ENCODE data around the gene F2R. TPM values are rescaled to one million over a fixed set of nuclear protein-coding genes. Genes with fewer than 3 reads are reported as not detected.

Gene F2R
- total RNA-seq, 1 donor: 117 TPM

DNA sequence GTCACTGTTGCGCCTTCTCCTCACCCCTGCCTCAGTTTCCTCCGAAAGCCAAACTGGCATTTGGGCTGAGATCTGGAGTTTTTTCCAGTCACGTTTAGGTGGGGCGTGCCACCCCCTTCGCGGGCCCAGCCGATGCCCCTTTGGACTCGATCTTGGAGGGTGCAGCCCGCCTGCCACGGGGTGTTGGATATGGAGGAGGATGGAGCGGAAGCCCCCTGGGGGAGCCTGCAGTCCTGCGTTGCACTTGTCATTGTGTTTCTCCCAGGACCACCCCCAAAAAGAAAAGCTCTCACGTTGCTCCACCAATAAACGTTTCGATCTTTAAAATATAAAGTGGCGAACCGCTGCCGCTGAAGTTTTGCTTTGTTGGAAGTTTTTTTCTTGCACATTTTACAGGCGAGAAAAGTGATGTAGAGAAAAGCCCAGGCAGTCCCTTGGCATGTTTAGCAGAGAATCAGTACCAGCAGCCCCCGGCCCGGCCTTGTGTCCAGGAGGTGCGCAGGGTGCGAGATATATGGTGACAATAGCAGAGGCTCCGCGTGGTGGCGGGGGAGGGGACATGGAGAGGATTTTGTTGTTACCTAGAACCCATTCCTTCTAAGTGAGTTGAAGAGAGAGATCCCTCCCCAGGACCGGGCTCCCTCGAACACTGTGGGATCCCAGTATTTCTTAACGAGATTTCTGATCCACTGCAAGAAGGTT lies 681 bp downstream of the F2R start:
- H3K4me3 ChIP-seq (ENCODE audit: low read depth, low read length): peak overlapping the region; percentile 95
- TF ChIP-seq, protein P1, sequence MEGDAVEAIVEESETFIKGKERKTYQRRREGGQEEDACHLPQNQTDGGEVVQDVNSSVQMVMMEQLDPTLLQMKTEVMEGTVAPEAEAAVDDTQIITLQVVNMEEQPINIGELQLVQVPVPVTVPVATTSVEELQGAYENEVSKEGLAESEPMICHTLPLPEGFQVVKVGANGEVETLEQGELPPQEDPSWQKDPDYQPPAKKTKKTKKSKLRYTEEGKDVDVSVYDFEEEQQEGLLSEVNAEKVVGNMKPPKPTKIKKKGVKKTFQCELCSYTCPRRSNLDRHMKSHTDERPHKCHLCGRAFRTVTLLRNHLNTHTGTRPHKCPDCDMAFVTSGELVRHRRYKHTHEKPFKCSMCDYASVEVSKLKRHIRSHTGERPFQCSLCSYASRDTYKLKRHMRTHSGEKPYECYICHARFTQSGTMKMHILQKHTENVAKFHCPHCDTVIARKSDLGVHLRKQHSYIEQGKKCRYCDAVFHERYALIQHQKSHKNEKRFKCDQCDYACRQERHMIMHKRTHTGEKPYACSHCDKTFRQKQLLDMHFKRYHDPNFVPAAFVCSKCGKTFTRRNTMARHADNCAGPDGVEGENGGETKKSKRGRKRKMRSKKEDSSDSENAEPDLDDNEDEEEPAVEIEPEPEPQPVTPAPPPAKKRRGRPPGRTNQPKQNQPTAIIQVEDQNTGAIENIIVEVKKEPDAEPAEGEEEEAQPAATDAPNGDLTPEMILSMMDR (IDR thresholded peaks at IDR 0.05; ENCODE audit: insufficient read depth, low read depth, low read length): no peak
- no peak for DNase-seq (ENCODE audit: low read depth)

DNA sequence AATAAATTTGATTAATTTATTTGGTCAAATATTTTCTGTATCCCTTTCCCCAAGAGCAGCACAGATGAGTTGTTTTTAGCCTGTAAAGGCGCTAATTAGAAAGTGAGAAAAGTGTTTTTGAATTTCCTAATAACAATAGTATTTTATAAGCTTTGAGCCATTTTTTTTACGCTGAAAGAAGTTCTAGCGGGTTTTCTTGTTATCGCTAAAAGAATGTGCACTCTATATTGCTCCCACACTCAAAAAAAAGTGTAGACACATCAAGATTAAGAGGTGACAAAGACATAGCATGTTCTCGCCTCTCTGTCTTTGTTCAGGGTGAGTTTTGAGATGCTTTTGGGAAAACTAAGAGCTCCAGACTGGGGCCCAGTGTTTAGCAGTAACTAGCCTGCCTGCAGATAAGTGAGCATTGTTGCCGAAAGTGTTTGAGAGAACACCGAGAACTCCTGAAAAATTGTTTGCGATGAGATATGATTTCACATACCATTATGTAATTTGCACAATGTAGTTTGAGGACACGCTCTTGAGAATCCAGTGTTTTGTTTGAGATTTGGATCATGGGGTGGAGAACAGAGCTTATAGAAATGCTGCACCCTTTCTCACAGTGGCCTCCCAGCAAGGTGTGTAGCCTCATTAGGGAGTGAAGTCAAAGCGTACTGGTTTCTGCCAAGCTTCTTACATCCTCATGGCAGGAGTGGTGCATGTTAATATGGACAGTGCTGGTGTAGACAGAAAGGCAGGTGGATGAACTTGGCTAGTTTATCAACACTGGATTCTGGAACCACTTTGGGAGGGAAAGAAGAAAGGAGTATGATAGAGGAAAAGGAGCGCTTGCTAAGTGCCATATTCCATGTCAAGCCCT lies 1.5 kb downstream of the F2R start:
- no peak for DNase-seq (ENCODE audit: low read depth)
- TF ChIP-seq, protein P1 (IDR thresholded peaks at IDR 0.05; ENCODE audit: insufficient read depth, low read depth, low read length): no peak
- H3K4me3 ChIP-seq (ENCODE audit: low read depth, low read length): peak overlapping the region; percentile 95

DNA sequence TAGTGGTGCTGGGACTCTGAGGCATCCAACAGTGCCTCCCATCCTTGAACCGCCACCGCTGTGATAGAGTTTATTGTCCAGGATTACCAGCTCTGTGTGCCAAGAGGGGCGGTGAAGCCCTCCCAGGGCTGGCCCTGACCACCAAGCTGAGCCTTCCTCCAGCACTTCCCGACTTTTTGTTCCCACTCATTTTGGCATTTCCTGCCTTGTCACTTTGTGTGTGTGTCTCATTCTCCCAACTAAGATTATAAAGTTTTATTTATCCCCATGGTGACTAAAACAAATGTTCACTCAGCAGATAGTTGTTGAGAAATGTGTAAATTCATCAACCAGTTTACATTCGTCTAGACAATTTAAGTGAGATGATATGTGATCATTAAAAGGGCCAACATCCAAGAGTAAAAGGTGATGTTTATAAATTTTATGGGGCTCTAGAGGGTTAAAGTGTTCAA lies 2.5 kb downstream of the F2R start:
- TF ChIP-seq, protein P1 (IDR thresholded peaks at IDR 0.05; ENCODE audit: insufficient read depth, low read depth, low read length): no peak
- peak overlapping the region; percentile 95 for H3K4me3 ChIP-seq (ENCODE audit: low read depth, low read length)
- peak; percentile 30 for DNase-seq (ENCODE audit: low read depth)

DNA sequence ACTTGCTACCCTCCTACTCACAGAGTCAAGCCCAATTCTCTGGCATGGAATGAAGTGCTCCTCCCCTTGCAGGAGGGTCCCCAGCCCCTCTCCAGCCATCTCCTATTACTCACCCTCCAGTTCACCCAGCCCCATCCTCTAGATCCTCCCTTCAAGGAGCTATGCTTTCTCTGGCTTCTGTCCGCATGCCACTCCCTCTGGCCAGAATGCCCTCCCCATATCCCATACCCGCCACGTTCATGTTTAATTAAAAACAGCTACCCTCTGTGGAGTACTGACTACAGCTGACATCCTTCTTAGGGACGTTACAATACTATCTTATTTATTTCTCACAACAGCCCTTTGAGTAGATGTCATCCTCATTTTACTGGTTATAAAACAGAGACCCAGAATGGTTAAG lies 3.0 kb downstream of the F2R start:
- TF ChIP-seq, protein P1 (IDR thresholded peaks at IDR 0.05; ENCODE audit: insufficient read depth, low read depth, low read length): no peak
- peak overlapping the region; percentile 7 for H3K4me3 ChIP-seq (ENCODE audit: low read depth, low read length)
- no peak for DNase-seq (ENCODE audit: low read depth)

DNA sequence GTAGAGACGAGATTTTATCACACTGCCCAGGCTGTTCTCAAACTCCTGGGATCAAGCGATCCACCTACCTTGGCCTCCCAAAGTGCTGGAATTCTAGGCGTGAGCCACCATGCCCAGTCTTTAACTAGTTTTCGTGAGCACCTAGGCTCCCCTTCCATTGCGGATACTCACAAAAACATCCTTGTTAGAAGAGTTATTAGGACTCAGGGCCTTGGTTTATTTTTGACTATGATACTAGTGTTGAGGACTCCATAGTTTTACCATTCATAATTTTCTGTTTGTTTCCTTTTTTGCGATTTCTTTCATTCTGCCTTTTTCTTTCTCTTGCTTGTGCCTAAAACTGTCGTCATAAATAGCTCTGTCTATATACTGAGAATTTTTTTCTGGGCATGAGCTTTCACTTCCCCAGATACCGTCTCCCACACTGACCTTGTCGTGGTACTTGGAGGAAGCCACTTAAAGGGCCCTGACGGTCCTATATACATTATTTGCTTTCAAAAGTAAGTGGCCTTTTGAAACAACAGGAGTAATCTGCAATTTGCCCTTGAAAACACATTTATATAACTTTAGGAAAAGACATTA lies 5.2 kb downstream of the F2R start:
- no peak for DNase-seq (ENCODE audit: low read depth)
- H3K4me3 ChIP-seq (ENCODE audit: low read depth, low read length): no peak overlapping the region
- TF ChIP-seq, protein P1 (IDR thresholded peaks at IDR 0.05; ENCODE audit: insufficient read depth, low read depth, low read length): no peak

DNA sequence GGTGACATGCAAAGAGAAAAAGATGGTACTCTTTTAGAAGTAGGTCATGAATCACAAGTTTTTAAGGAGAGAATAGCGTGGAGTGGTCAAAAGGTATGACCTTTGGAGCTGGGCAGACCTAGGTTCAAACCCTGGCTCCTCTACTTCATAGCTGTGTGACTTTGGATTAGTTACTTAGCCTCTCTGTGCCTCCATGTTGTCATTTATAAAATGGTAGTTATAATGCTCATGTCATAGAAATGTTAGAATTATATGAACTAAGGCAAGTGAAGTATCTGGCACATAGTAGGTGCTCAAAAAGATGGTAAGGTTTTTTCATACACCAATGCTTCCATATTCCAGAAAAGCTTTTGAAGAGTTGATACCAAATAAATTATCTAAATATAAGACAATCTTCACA lies 7.3 kb downstream of the F2R start:
- TF ChIP-seq, protein P1 (IDR thresholded peaks at IDR 0.05; ENCODE audit: insufficient read depth, low read depth, low read length): no peak
- H3K4me3 ChIP-seq (ENCODE audit: low read depth, low read length): no peak overlapping the region
- DNase-seq (ENCODE audit: low read depth): no peak
